HepG2 (cell line): ENCODE measurements around the gene ENG. TPM values are rescaled to one million over a fixed set of nuclear protein-coding genes. Genes with fewer than 3 reads are reported as not detected.

Experiments used
- ATF3 ChIP-seq: sonication (generic); formaldehyde crosslinking; IDR thresholded peaks from 2 replicates; pipeline ENCODE4 v1.4.0; 2020; ENCODE audit warnings: missing genetic modification reagents
- ATF5 ChIP-seq: sonication (generic); formaldehyde crosslinking; IDR thresholded peaks from 2 replicates; pipeline ENCODE4 v1.4.0; 2020; ENCODE audit warnings: mild to moderate bottlenecking, low read depth, missing genetic modification reagents
- ATRX ChIP-seq: sonication (generic); formaldehyde crosslinking; IDR thresholded peaks from 2 replicates; pipeline ENCODE4 v1.4.0; 2020; ENCODE audit warnings: missing genetic modification reagents, borderline replicate concordance
- BRF2 ChIP-seq: sonication (generic); formaldehyde crosslinking; IDR thresholded peaks from 2 replicates; pipeline ENCODE4 v1.8.1; 2022; ENCODE audit warnings: mild to moderate bottlenecking, missing genetic modification reagents
- CENPBD1 ChIP-seq: sonication (generic); formaldehyde crosslinking; IDR thresholded peaks from 2 replicates; pipeline ENCODE4 v1.8.0; 2022; ENCODE audit warnings: missing genetic modification reagents, low read depth, mild to moderate bottlenecking, borderline replicate concordance
- HDAC6 ChIP-seq: fragments of 200-600 bp; sonication (generic); IDR thresholded peaks from 2 replicates; pipeline ENCODE4 v1.7.0; 2017; ENCODE audit warnings: mild to moderate bottlenecking, antibody characterized with exemption, low read length, low read depth
- HNRNPH1 ChIP-seq: fragments of 200-400 bp; formaldehyde crosslinking; optimal IDR thresholded peaks from 2 replicates; pipeline ENCODE3; 2017; ENCODE audit warnings: mild to moderate bottlenecking, low read depth, low read length
- ISX ChIP-seq: sonication (generic); formaldehyde crosslinking; conservative IDR thresholded peaks from 2 replicates; pipeline ENCODE4 v1.5.0; 2020; ENCODE audit warnings: missing genetic modification reagents
- MXD1 ChIP-seq: sonication (generic); formaldehyde crosslinking; IDR thresholded peaks from 2 replicates; pipeline ENCODE4 v1.4.0; 2020; ENCODE audit warnings: mild to moderate bottlenecking, missing genetic modification reagents
- MZF1 ChIP-seq: sonication (generic); formaldehyde crosslinking; IDR thresholded peaks from 2 replicates; pipeline ENCODE4 v1.8.1; 2023; ENCODE audit warnings: mild to moderate bottlenecking, missing genetic modification reagents, borderline replicate concordance
- NFKBIZ ChIP-seq: IDR thresholded peaks from 2 replicates; pipeline ENCODE4 v1.6.1; 2018; ENCODE audit warnings: missing genetic modification reagents, missing compliant biosample characterization
- NR2F2 ChIP-seq: IDR thresholded peaks from 2 replicates; pipeline ENCODE4 v1.6.1; 2012; ENCODE audit warnings: low read depth, inconsistent platforms, borderline replicate concordance
- NR2F6 ChIP-seq, 2 experiments: IDR thresholded peaks; 2 replicates each; pipeline ENCODE4 v1.6.1; 2016; ENCODE audit warnings: antibody characterized with exemption in 1 of 2, mild to moderate bottlenecking in 1 of 2
- RFX3 ChIP-seq: IDR thresholded peaks from 2 replicates; pipeline ENCODE4 v1.6.1; 2016; ENCODE audit warnings: missing biosample characterization, missing genetic modification reagents
- RNF2 ChIP-seq: fragments of 450-650 bp; conservative IDR thresholded peaks from 2 replicates; pipeline ENCODE4 v1.6.1; 2016; ENCODE audit warnings: low read depth
- SIN3A ChIP-seq: IDR thresholded peaks from 2 replicates; pipeline ENCODE4 v1.6.1; 2011; ENCODE audit warnings: low read depth, mild to moderate bottlenecking, control low read depth, low read length, borderline replicate concordance
- SOX13 ChIP-seq, 3 experiments: fragments of 450-650 bp in 1 of 3; sonication (generic) in 1 of 3; formaldehyde crosslinking in 1 of 3; IDR thresholded peaks in 2 of 3; conservative IDR thresholded peaks in 1 of 3; 2 replicates each; pipeline versions ENCODE4 v1.5.0 to v1.6.1; 2016 to 2020; ENCODE audit warnings: antibody characterized with exemption in 1 of 3, mild to moderate bottlenecking in 1 of 3, missing compliant biosample characterization in 1 of 3, missing genetic modification reagents in 1 of 3, moderate library complexity in 1 of 3
- SP4 ChIP-seq: sonication (generic); formaldehyde crosslinking; IDR thresholded peaks from 2 replicates; pipeline ENCODE4 v1.8.1; 2023; ENCODE audit warnings: mild to moderate bottlenecking, missing genetic modification reagents
- SP5 ChIP-seq: IDR thresholded peaks from 2 replicates; pipeline ENCODE4 v1.6.1; 2016; ENCODE audit warnings: low read depth, borderline replicate concordance
- SPEN ChIP-seq: sonication (generic); formaldehyde crosslinking; IDR thresholded peaks from 2 replicates; pipeline ENCODE4 v1.5.1; 2020; ENCODE audit warnings: low read depth, mild to moderate bottlenecking, missing genetic modification reagents
- TBP ChIP-seq: sonication (generic); formaldehyde crosslinking; IDR thresholded peaks from 2 replicates; pipeline ENCODE4 v1.5.0; 2020; ENCODE audit warnings: missing genetic modification reagents
- ZKSCAN1 ChIP-seq: fragments of 150-350 bp; IDR thresholded peaks from 2 replicates; pipeline ENCODE4 v1.6.1; 2014; ENCODE audit warnings: low read length
- ZNF180 ChIP-seq: sonication (generic); formaldehyde crosslinking; IDR thresholded peaks from 2 replicates; pipeline ENCODE4 v1.4.0; 2020; ENCODE audit warnings: low read depth, missing genetic modification reagents, borderline replicate concordance
- ZNF30 ChIP-seq: sonication (generic); formaldehyde crosslinking; IDR thresholded peaks from 2 replicates; pipeline ENCODE4 v1.5.0; 2020; ENCODE audit warnings: mild to moderate bottlenecking, missing genetic modification reagents
- ZNF430 ChIP-seq: sonication (generic); formaldehyde crosslinking; IDR thresholded peaks from 2 replicates; pipeline ENCODE4 v1.9.0; 2021; ENCODE audit warnings: mild to moderate bottlenecking, missing genetic modification reagents
- ZNF441 ChIP-seq: sonication (generic); formaldehyde crosslinking; IDR thresholded peaks from 2 replicates; pipeline ENCODE4 v1.7.0; 2021; ENCODE audit warnings: missing genetic modification reagents, borderline replicate concordance
- ZNF563 ChIP-seq: sonication (generic); formaldehyde crosslinking; IDR thresholded peaks from 2 replicates; pipeline ENCODE4 v1.8.0; 2022; ENCODE audit warnings: mild to moderate bottlenecking, moderate library complexity, missing genetic modification reagents
- ZNF607 ChIP-seq: sonication (generic); formaldehyde crosslinking; IDR thresholded peaks from 2 replicates; pipeline ENCODE4 v1.5.1; 2020; ENCODE audit warnings: missing genetic modification reagents, mild to moderate bottlenecking, borderline replicate concordance
- polyA plus RNA-seq, 8 experiments: library from polyadenylated mRNA; depleted of rRNA in 3 of 8; stranded (reverse) in 7 of 8; unstranded in 1 of 8; fragments of >200 nt; fragmentation: Illumina TruSeq in 4 of 8; extraction: Trizol in 4 of 8; gene quantifications; 2 replicates each; pipeline versions ENCODE4 v1.2.1 to v1.2.3, GENCODE V29; 2011 to 2016; ENCODE audit warnings: low read depth in 4 of 8, missing spikeins in 1 of 8, mixed read lengths in 1 of 8; ENCODE audit not compliant: insufficient read depth in 1 of 8
- total RNA-seq, 5 experiments: library from RNA; depleted of rRNA; stranded (reverse); fragments of >200 nt; fragmentation: Illumina TruSeq; extraction: Trizol; gene quantifications; 2 replicates each; pipeline ENCODE4 v1.2.3, GENCODE V29; 2016; ENCODE audit warnings: low read depth in 1 of 5

Gene ENG
- total and polyA plus RNA-seq, 2 of the 13 experiments (the other 11 are each of a cell fraction or from before 2014, with no cell fraction given): 0.02 to 1.1 TPM

GRCh38 chr9:127869310-127870152, 15.1 kb upstream of the ENG start (continued):
- TF ChIP-seq BRF2 (CRISPR knock-in tag): no peak
- TF ChIP-seq ZNF441 (CRISPR knock-in tag): no peak
- peak; percentile 72; the same call in 1 of the 2 replicates for TF ChIP-seq ZKSCAN1
- TF ChIP-seq ISX (CRISPR knock-in tag): no peak
- TF ChIP-seq ZNF180 (CRISPR knock-in tag): no peak
- no peak for TF ChIP-seq CENPBD1 (CRISPR knock-in tag)
- no peak for TF ChIP-seq SP4 (CRISPR knock-in tag)
- TF ChIP-seq ZNF30 (CRISPR knock-in tag): no peak
- 0 out of 2 replicates have a peak, but pooled peaks have one; percentile 27 for TF ChIP-seq ZNF430 (CRISPR knock-in tag)
- TF ChIP-seq ZNF563: peak; percentile 100
- TF ChIP-seq ATF5 (CRISPR knock-in tag): no peak
- TF ChIP-seq SP5 (CRISPR knock-in tag): no peak
- TF ChIP-seq ZNF607 (CRISPR knock-in tag): no peak
- no peak for TF ChIP-seq ATF3 (CRISPR knock-in tag)
- TF ChIP-seq NFKBIZ (CRISPR knock-in tag): no peak
- TF ChIP-seq SPEN (CRISPR knock-in tag): no peak
- TF ChIP-seq SOX13 (IDR thresholded peaks at IDR 0.05): no peak
- peak in 1 of 2 experiments; percentile 16; a peak in 1 of 4 replicates for TF ChIP-seq SOX13 (CRISPR knock-in tag; conservative IDR thresholded peaks at IDR 0.05 in 1 of 2, IDR thresholded peaks at IDR 0.05 in 1 of 2)
- no peak for TF ChIP-seq HDAC6
- no peak for TF ChIP-seq RFX3
- no peak for TF ChIP-seq RNF2
- TF ChIP-seq NR2F2: peak; percentile 19; the same call in 1 of the 2 replicates
- TF ChIP-seq ATRX (CRISPR knock-in tag): no peak
- TF ChIP-seq MZF1: no peak
- TF ChIP-seq TBP (CRISPR knock-in tag): no peak
- no peak for TF ChIP-seq NR2F6 (IDR thresholded peaks at IDR 0.05)
- TF ChIP-seq NR2F6 (CRISPR knock-in tag; IDR thresholded peaks at IDR 0.05): peak; percentile 46; the same call in 1 of the 2 replicates
- TF ChIP-seq MXD1 (CRISPR knock-in tag): 0 out of 2 replicates have a peak, but pooled peaks have one; percentile 22
- TF ChIP-seq HNRNPH1: no peak
- no peak for TF ChIP-seq SIN3A
